Bronchial epithelial cell (primary cell): ENCODE data around the gene RIMBP2. TPM values are rescaled to one million over a fixed set of nuclear protein-coding genes. Genes with fewer than 3 reads are reported as not detected.

Experiments used
- DNase-seq: peaks from one replicate; pipeline ENCODE4 v3.0.0-alpha.2; 2010; ENCODE audit warnings: low read depth
- FAIRE-seq: peaks from 2 replicates; lab custom pipeline; 2011; peaks lifted over from hg19 to GRCh38; lab: Jason Lieb, UNC
- H3K27me3 ChIP-seq: 2 replicates; pipeline ENCODE4 v1.5.1; 2011; ENCODE audit warnings: low read length; ENCODE audit not compliant: control insufficient read depth, insufficient read depth
- H3K36me3 ChIP-seq: 2 replicates; pipeline ENCODE4 v1.5.1; 2011; ENCODE audit warnings: low read length; ENCODE audit not compliant: control insufficient read depth, insufficient read depth
- H3K4me3 ChIP-seq: 2 replicates; pipeline ENCODE4 v1.5.1; 2011; ENCODE audit warnings: mild to moderate bottlenecking, low read depth, low read length, control low read depth
- CTCF ChIP-seq: IDR thresholded peaks from 2 replicates; pipeline ENCODE4 v1.5.1; 2011; ENCODE audit warnings: mild to moderate bottlenecking, moderate library complexity, low read length, control low read depth, inconsistent platforms; ENCODE audit not compliant: insufficient read depth, severe bottlenecking
- total RNA-seq: library from RNA; depleted of rRNA; stranded (reverse); fragments of >200 nt; gene quantifications from 2 replicates; pipeline ENCODE4 v1.2.1, GENCODE V29; 2014

RIMBP2 gene
- total RNA-seq, 1 donor from 2014 or later = not detected

GRCh38 chr12:130706885-130707570 lies 9.1 kb downstream of the RIMBP2 start:
- TF ChIP-seq CTCF = no peak
- DNase-seq (no peak), FAIRE-seq (no peak)
- Histone ChIP-seq H3K36me3 (no peaks in the 10 kb centered on the region), H3K27me3 (no peaks in the 10 kb centered on the region), H3K4me3 (no peak overlapping the region)

GRCh38 chr12:130706311-130706710 lies 9.8 kb downstream of the RIMBP2 start:
- H3K4me3 ChIP-seq = no peak overlapping the region
- DNase-seq (no peak), FAIRE-seq (no peak)
- H3K36me3 ChIP-seq = no peaks in the 10 kb centered on the region
- no peak for TF ChIP-seq CTCF
- H3K27me3 ChIP-seq = no peaks in the 10 kb centered on the region

GRCh38 chr12:130705178-130705822 lies 10.8 kb downstream of the RIMBP2 start:
- no peak for DNase-seq
- no peak for TF ChIP-seq CTCF
- H3K27me3 ChIP-seq = no peaks in the 10 kb centered on the region

GRCh38 chr12:130704606-130705005 lies 11.5 kb downstream of the RIMBP2 start:
- H3K27me3 ChIP-seq = no peaks in the 10 kb centered on the region
- no peak for FAIRE-seq
- TF ChIP-seq CTCF = no peak
- no peak overlapping the region for H3K4me3 ChIP-seq
- H3K36me3 ChIP-seq = no peaks in the 10 kb centered on the region
- DNase-seq = no peak

More at GRCh38 chr12:130705178-130705822, 10.8 kb downstream of the RIMBP2 start:
- FAIRE-seq = no peak
- no peaks in the 10 kb centered on the region for H3K36me3 ChIP-seq
- H3K4me3 ChIP-seq = no peak overlapping the region

- no peak for DNase-seq
These were observed 12.2 kb downstream of the RIMBP2 start for GRCh38 chr12:130703733-130704375.

More at GRCh38 chr12:130703733-130704375, 12.2 kb downstream of the RIMBP2 start:
- Histone ChIP-seq H3K27me3 (no peaks in the 10 kb centered on the region), H3K36me3 (no peaks in the 10 kb centered on the region), H3K4me3 (no peak overlapping the region)
- no peak for FAIRE-seq
- no peak for TF ChIP-seq CTCF
